GM11168 (cell line): ENCODE data around the gene KRT17.
"Not testable (repeated sequence)": the region's sequence is repeated elsewhere in the genome, so short reads cannot be mapped to it uniquely, and the experiment has no call there.

Experiments used
- in situ Hi-C: fragments of 300-500 bp; cut with MboI; formaldehyde crosslinking; loops from one replicate; pipeline ENCODE4 v1.12.0; 2022; ENCODE audit warnings: low sequenced_read_pairs; ENCODE audit not compliant: unreplicated experiment

Gene KRT17

GRCh38 chr17:41610965-41611640 is 13.3 kb downstream of the KRT17 start:
- in situ Hi-C loops, result no loop called here

GRCh38 chr17:41610061-41610517 is 14.3 kb downstream of the KRT17 start:
- in situ Hi-C loops, result not testable (repeated sequence)

GRCh38 chr17:41606930-41607329 is 17.4 kb downstream of the KRT17 start:
- in situ Hi-C loops, result not testable (repeated sequence)

- in situ Hi-C loops, result no loop called here
These were observed 21.9 kb downstream of the KRT17 start for GRCh38 chr17:41602524-41602923.

GRCh38 chr17:41600318-41600717 is 24.1 kb downstream of the KRT17 start:
- in situ Hi-C loops, result no loop called here

GRCh38 chr17:41599680-41600079 is 24.7 kb downstream of the KRT17 start:
- in situ Hi-C loops, result no loop called here

GRCh38 chr17:41595585-41595984 is 28.8 kb downstream of the KRT17 start:
- in situ Hi-C loops, result no loop called here

GRCh38 chr17:41594363-41594915 is 29.9 kb downstream of the KRT17 start:
- in situ Hi-C loops, result no loop called here

- in situ Hi-C loops, result no loop called here
These were observed 30.9 kb downstream of the KRT17 start for GRCh38 chr17:41593306-41593981.

- in situ Hi-C loops, result no loop called here
These were observed 31.6 kb downstream of the KRT17 start for GRCh38 chr17:41592601-41593305.

- in situ Hi-C loops, result no loop called here
These were observed 35.1 kb downstream of the KRT17 start for GRCh38 chr17:41589301-41589700.

- in situ Hi-C loops, result no loop called here
These were observed 36.1 kb downstream of the KRT17 start for GRCh38 chr17:41588126-41588810.

- in situ Hi-C loops, result no loop called here
These were observed 37.4 kb downstream of the KRT17 start, which contains the start of gene KRT14 for GRCh38 chr17:41586863-41587495. TSS of gene KRT14 (minus strand) at chr17:41586895. CDS start at chr17:41586834, 61 bp downstream.

GRCh38 chr17:41585301-41586056 is 38.9 kb downstream of the KRT17 start:
- in situ Hi-C loops, result no loop called here

GRCh38 chr17:41584331-41584927 is 39.9 kb downstream of the KRT17 start:
- in situ Hi-C loops, result not testable (repeated sequence)

- in situ Hi-C loops, result no loop called here
These were observed 40.9 kb downstream of the KRT17 start for GRCh38 chr17:41583137-41584127.
